Measurements from ENCODE around the gene RHBDD1.

Gene RHBDD1

DNA sequence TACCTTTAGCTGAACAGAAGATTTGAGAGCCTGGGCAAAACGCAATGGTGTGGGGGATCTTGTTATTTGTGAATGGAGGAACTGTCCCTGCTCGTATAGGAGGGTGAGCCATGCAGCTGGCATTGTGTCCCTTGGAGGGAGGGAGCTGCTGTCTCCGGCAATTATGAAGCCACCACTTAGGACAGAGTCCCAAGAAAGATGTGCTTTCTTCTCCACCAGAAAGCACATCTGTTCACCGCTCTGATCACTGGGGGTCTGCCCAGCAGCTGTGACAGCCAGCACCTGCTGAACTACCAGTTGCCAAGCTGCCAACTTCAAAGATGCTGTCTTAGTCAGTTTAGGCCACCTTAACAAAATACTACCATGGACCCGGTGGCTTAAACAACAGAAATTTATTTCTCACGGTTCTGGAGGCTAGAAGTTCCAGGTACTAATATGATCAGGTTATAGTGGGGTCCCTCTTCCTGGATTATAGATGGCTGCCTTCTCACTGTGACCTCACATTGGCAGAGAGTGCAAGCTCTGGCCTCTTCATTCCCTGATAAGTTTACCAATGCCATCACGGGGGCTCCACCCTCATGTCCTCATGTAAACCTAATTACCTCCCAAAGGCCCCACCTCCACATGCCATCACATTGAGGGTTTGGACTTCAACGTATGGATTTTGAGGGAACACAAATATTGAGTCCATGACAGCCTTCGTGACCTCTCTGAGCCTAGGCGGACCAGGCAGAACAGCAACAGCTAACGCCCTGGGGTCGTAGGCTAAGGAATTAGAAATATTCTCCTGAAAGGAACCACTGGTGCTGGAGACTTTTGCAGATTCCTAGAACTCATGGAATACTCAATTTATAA lies 148.3 kb downstream of the RHBDD1 start:
- no peak for DNase-seq (ENCODE audit: low read depth in 2 of 2)

DNA sequence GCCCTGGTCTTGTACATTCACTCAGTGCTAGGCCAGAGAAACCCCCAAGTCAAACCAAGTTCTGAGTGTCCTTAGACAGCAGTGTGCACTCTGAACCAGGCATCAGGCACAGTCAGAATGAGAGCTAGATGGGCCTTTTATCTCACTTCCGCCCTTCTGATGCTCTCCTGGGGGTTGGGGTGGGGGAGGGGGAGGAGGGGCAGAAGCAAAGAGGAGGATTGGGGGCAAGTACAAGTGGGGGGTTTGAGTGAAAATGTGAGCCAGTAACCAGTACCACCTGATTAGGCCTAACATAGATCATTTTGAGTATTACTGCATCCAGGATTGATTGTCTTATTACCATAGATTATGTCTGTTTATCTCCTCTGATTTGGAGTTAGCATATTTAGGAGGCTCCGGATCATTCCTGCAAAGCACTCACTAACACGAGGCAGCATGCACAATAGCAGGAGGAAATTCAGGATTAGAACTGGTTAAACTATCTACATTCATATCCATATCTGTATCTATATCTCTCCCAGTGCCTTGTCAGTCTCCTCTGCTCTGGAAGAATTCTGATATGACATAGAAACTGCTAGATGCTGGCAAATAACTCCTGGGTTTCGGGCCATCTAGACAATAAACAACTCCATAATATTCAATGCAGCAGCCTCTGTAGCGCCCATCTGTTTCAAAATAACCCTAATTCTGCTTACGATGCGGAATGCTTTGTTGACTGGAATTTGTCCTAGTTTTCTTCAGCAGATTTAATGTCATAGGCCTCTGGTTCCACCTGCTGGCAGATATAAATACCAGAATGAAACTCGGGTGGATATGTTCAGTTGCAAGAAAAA lies 149.1 kb downstream of the RHBDD1 start:
- DNase-seq (ENCODE audit: low read depth in 2 of 2) = no peak

DNA sequence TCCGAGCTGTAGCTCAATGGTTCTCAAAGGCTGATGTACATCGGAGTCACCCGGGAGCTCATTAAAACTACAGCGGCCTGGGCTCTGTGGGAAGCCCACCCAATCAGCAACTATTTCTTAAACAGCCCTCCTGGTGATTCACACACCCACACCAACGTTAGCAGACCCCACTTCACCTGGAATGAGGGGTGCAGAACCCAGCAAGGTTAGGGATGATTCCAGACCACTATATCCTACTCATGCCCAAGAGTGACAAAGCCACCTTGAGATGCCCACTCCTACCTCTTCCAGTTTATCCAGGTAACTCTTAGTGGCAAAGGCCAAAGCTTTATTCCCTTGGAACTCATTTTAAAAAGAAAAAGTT lies 149.7 kb downstream of the RHBDD1 start:
- DNase-seq (ENCODE audit: low read depth in 2 of 2) = no peak

DNA sequence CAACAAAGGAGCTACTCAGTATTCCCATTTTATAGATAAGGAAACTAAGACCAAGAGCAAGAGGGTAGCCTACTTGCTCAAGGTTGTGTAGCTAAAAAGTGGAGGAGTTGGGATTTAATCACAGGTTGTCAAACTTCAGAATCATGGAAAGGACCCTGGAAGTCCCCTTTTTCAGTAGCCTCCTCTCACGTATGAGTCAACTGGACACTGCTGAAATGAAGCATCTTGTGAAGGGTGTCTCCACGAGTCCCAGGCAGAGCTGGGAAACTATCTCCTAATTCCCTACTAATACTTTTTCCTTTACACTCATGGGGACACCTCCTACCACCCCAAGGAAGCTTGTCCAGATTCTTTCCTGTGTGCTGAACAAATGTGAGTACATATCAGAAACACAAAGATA lies 155.8 kb downstream of the RHBDD1 start:
- no peak for DNase-seq (ENCODE audit: low read depth in 2 of 2)

DNA sequence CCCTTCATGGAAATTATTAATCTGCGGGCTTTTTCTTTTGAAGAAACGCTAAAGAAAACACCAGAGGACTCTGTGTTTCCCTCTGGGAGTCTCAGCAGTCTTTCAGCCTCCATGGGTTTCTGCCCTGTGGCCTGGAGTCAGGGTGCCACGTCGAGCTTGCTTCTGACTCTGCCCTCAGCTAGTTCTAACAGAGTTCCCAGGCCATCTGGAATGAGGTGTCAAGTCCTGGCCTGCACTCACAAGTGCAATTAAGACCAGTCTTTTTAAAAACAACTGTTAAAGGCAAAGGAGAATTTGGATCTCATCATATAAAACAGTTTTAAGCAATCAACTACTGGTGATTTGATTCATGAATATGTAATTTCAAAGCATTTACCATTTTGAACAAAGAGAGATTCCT lies 157.3 kb downstream of the RHBDD1 start:
- DNase-seq (ENCODE audit: low read depth in 2 of 2) = no peak

DNA sequence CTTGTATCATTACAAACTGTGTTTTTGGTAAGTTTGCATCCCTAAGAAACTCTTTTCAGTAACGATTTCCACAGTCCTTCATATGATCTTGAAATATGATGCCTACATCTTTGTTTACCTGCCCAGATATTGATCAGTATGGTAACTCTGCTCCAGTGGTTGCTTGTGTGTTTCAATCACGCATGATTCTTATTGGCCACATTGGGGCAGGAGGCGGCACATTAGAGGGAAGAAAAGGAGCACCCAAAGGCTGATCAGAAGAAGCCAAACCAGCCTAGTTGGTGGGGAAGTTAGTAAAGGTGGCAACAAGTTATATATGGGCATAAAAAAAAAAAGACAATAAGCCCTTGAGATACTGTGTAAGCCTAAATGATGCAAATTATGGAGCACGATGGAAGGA lies 158.9 kb downstream of the RHBDD1 start:
- no peak for DNase-seq (ENCODE audit: low read depth in 2 of 2)

DNA sequence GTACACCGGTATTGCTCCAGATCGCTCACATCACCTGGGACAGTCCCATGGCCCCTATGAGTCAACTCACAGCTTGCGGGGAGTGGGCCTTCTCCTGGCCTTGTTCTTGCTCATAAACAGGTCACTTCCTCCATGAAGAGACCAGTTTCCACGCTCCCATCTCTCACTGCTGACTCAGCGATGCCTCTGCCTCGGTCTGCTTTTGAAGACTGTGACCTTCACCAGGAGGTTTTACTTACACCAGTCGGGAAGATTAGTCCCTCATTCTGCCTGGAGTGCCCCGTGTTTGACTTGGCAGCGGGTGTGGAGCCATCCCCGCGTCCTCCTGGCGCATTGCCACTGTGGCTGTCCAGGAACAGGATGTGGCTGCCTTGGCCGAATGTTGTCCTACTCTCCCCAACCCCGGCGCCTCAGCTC lies 159.8 kb downstream of the RHBDD1 start:
- no peak for DNase-seq (ENCODE audit: low read depth in 2 of 2)

DNA sequence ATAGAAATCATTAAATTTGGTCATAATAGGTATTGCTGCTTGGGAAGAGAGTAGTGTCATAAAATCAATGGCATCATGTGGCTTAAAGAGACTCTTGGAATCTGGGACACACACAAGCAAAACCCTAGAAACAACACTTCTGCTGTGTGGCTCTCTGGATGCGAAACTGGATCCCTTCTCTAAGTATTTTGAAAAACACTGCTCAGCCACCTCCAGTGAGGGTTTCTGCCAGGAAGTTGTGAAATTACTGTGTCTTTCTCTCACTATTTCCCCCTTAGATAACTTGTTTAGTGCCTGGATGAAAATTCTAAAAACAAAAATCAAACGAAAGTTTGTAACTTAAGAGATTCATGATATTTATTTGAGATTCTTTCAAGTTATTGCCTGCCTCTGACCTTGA lies 163.8 kb downstream of the RHBDD1 start:
- no peak for DNase-seq (ENCODE audit: low read depth in 2 of 2)

DNA sequence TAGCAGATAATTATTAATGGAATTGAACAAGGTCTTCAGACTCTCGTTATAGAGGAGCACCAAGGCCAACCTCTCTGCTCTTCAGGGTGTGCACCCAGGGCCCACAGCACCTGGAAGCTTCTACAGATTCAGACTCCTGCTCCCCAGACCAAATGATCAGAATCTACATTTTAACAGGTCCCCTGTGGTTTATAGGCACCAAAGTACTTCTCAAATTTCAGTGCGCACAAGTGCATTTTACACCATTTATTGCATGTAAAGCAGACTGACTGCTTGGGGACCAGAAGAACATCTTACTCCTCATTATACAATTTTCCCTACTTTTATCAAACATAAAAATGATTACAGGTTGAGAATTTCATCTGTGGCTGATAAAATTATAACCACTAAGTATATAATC lies 164.3 kb downstream of the RHBDD1 start:
- no peak for DNase-seq (ENCODE audit: low read depth in 2 of 2)

DNA sequence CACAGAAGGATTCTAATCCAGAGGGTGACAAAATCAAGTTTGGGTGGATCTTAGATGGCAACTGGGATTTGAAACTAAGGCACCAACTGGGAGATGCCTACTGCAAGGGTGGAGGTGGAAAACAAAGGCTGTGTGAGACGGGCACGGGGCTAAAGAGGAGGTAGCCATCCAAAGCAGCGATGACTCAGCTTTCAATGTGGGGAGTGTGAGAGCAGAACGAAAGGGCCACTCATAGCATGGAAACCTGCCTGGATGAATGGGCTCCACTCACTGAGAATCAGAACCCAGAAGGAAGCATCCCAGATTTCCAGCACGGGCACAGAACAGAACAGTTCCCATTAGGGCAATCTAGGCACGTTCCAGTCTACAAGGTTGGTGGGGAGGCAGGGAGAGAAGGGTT lies 168.6 kb downstream of the RHBDD1 start:
- DNase-seq (ENCODE audit: low read depth in 2 of 2) = no peak

DNA sequence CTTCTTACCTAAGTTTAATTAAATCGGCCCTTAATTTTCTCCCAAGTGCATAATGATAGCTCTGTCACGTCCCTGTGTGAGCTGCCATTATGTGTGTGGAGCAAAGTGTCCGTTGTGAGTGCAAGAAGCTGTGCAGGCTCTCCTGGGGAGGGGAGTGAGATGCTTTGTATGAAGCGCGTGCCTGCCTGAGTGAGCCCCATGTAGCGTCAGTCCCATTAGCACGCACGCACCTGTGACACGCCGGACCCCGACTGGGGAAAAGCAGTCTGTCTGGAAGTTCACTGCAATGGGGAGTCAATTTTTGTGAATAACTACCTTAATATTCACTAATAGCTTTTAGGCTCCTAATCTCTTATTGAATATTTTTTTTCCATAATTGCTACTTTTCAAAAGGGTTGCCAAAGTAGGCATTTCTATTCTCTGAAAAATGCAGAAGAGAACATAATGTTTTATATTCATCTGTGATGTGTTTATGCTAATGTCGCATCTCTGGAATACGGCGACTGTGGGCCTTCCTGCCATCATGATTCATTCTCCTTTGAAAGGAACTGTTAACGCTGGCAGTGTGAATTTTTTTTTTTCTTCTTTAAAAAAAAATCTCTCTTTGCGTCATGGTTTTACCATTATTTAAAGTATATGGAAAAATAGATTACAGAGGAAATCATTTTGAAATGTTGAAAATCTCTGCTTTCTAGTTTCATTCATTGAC lies 170.5 kb downstream of the RHBDD1 start:
- DNase-seq (ENCODE audit: low read depth in 2 of 2) = no peak

DNA sequence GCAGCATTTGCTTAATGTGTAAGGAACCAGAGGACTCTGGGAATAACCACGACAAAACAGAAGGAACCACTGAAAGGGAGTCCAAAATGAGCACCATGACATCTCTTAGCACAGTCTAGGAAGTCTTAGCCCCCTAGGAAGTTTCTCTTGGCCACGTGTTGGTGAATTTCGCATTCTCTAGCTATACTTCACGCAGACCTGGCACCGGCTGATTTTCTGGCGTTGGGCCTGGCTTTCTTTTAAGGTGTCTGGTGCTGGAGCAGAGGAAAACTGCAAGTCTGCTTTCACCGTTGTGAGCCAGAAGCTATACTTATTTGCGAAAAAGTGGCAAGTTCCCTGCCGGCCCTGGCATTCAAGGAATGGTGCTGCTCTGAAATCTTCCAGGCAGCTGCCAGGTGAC lies 171.3 kb downstream of the RHBDD1 start:
- no peak for DNase-seq (ENCODE audit: low read depth in 2 of 2)

DNA sequence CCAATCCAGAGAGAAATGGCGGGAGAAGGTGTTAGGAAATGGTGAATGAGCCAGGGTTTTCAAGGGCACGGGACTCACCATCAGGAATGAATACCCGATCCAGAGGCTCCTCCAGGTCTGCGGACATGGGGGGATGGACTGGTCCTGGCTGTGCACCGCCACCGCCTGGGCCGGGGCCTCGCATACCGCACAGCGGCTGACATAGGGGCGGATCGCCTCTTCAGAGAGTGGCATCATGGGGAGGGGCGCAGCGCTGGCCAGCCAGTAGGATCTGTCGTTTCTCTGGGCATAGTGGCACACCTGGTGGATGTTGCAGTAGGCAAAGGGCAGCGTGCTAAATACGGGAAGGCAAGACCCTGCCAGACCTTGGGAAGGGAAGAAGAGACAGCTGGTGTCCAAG lies 172.1 kb downstream of the RHBDD1 start:
- DNase-seq (ENCODE audit: low read depth in 2 of 2) = no peak

DNA sequence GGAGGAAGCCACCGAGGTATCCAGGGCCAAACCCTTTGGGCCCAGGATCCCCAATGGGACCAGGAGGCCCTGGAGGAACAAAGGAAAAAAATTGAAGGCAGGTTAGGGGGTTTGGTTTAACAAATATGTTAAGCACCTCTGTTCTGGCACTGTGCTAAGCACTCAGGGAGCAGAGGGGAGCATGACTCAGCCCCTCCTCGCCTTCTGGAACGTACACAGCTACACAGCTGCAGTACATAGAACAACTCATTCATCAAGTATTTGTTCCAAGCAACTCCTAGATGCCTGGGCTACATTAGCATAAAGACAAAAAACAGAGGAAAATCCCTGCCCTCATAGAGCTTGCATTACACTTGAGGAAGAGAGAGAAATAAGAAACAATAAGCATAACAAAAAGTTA lies 174.6 kb downstream of the RHBDD1 start:
- DNase-seq (ENCODE audit: low read depth in 2 of 2) = no peak

DNA sequence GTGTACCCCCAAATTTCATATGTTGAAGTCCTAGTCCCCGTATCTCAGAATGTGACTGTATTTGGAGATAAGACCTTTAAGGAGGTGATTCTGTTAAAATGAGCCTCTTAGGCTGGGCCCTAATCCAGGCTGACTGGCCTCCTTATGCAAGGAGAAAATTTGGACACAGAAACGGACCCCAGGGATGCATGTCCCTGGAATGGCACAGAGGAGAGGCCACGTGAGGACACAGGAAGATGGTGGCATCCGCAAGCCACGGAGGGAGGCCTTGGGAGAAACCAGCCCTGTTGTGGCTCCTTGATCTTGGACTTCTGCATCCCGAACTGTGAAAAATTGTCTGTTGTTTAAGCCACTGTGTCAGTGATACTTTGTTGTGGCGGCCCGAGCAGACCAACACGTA lies 177.5 kb downstream of the RHBDD1 start:
- no peak for DNase-seq (ENCODE audit: low read depth in 2 of 2)

DNA sequence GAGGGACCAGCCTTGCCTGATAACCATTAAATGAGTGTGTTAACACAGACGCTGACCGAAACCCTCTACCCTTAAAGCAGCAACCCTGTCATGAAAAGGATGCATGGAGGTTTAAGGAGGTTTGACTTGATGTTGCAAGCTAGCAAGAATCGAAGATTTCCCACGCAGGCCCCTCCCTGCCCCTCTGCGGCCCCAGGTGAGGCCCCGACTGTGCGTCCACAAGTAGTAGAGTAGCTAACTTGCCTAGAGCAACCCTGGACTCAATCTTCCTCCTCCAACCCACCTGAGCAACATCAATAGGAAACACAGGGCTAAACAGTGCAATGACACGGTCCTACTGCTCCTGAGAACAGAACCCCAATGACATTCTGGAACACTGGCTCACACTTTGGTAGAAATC lies 178.0 kb downstream of the RHBDD1 start:
- DNase-seq (ENCODE audit: low read depth in 2 of 2) = no peak

DNA sequence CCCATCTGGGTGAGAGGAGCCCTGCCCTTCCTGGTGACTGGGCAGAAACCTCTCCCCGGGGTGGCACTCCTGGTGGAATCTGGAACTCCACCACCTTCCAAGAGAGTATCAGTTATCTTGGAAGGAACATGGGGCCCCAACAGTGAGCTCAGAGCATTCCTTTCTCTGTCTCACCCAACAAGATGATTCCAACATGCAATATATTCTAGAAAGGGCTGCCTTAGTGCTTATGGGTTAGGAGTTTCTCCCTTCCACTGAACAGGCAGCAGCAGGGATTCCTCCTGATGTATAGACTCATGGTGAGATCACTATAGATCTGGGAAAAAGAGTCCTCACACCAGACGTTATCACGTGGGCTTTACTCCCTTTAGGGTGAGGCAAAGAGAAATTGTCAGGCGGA lies 181.0 kb downstream of the RHBDD1 start:
- DNase-seq (ENCODE audit: low read depth in 2 of 2) = no peak

DNA sequence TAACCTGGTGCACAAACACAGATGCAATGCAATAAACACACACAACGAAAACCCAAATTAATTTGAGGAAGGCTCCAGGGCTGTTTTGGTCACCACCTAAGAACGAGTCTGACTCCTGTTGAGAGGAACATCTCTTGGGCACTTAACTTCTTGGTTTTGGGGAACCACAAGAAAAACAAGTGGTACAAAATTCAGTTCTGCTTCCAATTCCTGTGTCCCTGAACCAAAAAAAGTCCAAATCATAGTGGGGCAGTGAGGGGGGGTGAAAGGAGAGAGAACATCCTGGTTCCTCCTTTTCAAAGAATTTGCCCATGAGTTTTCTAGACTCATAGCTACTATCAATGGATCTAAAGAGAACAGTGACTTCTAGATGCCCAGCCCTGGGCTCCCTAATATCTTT lies 184.6 kb downstream of the RHBDD1 start:
- DNase-seq (ENCODE audit: low read depth in 2 of 2) = no peak

DNA sequence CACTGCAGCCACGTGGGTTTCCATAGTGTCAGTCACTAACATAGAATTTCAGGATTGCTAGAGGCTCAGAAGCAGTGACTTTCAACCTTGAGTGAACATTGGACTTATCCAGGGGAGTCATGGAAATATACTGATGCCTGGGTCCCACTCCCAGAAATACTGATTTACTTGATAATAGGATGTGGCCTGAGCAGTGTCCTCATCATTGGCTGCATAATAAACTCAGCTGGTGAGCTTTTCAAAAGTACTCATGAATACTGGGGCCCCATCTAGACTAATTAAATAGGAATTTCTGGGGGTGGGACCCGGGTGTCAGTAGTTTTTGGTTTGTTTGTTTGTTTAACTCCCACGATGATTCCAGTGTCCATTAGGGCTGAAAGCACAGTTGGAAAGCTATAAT lies 186.8 kb downstream of the RHBDD1 start:
- no peak for DNase-seq (ENCODE audit: low read depth in 2 of 2)

DNA sequence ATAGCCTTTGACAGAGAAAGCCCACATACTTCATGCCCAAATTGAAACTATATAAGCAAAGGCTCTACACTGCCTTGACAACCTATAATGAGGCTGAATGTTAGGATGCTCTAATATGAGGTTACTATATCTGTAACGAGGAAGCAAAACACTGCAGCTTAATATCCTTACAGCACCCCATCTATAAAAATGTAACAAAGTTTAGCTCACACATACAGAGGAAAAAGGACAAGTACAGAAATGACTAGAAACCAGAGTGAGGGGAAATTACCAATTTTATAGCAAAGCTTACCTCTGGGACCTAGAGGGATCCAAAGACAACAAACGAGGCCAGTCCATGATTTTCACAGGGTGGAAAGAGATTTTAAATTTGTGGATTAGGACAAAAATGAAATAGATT lies 189.7 kb downstream of the RHBDD1 start:
- no peak for DNase-seq (ENCODE audit: low read depth in 2 of 2)

DNA sequence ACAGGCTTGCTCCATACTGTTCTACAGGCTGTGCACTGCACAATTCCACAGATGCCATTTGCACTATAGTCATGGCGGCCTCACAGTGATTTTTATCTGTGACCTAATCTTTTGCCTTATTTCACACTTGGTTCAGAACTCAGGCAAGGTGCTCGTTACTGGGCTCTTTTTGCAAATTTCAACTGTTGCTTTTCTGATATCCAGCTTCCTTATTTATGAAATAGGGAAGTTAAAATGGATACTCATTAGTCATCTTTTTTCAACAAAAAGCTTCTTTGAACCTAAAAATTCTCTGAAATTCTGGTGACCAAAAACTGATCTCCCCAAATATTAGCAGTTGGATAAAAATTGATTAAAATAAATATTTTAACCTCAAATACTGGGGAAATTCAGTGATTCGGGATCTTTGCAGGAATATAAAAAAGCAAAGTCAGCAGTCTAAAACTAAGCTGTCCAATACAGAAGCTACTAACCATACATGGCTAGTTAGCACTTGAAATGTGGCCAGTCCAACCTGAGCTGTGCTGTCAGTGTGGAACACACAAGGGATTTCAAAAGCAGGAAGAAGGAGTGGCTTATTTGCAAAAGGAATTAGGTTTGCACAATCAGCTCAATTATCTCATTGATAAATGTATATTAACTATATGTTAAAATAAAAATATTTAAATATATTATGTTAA lies 193.7 kb downstream of the RHBDD1 start:
- no peak for DNase-seq (ENCODE audit: low read depth in 2 of 2)

DNA sequence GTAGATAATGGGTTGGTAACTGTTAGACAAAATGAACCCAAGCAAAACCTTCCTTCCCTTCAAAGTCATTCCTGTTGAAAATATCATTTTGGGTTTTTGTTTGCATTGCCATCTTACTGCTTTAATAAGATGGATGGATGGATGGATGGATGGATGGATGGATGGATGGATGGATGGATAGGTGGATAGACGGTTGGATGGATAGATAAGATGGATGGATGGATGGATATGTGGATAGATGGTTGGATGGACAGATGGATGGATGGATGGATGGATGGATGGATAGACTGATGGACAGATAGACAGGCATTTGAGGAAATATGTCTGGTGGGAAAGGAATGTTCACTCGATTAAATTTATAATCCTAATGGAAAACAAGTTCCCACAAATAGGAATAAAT lies 194.9 kb downstream of the RHBDD1 start:
- DNase-seq (ENCODE audit: low read depth in 2 of 2) = no peak
